ENCODE results near the gene TXN2.
"Not testable (repeated sequence)": the region's sequence is repeated elsewhere in the genome, so short reads cannot be mapped to it uniquely, and the experiment has no call there.

The TXN2 gene

DNA sequence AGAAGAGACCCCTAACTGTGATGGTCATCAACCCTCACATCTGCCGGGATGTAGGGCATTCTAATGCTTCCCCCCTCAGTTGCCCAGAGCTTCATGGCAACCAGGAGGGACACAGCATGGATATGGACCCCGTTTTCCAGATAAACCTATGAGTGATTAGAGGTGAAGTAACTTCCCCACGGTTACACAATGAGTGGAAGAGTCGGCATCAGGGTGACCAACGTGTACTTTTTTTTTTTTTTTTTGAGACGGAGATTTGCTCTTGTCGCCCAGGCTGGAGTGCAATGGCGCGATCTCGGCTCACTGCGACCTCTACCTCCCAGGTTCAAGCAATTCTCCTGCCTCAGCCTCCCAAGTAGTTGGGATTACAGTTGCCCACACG, 25.0 kb downstream of the TXN2 start:
- no peak for DNase-seq (ENCODE audit: extremely low read depth in 1 of 2, low read depth in 1 of 2)

DNA sequence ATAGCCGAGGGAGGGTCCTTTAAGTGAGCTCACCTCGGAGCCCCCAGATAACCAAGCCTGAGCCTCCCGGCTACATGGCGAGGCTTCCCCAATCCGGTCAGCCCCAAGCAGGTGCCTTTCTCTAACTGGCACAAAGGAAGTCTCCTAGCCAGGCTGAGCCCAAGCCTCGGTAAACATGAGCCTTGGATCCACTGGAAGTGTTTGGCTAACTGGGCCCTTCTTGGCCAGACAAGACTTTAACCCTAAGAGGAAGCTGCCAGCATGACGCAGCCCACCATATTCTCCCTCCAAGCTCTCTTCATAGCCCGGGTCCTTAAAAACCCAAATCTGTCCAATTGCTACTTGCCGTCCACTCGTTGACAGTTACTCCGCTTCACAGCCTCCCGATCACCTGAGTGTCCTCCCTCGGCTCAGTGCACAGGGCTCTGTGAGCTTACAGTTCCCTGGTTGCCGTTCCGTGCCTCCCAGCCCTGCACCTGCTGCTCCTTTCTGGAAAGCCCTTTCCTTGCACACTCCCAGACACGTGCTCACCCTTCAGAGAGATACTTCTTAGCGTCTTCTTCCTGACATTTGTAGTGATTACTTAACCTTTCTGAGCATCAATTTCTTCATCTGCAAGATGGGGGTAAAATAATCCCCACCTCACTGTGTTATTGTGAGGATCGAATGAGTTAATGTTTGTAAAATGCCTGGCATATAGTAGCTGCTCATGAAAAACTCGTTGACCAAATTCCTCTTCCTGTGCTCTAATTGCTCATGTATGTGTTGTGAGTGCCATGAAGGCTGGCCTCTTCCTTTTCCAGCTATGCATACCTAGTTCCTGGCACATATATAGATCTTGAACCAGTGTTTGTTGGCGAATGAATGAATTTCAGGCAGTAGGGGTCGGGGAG, 25.6 kb downstream of the TXN2 start:
- no peak for DNase-seq (ENCODE audit: extremely low read depth in 1 of 2, low read depth in 1 of 2)

GRCh38 chr22:36454916-36455570, 26.4 kb downstream of the TXN2 start:
- DNase-seq (ENCODE audit: extremely low read depth in 1 of 2, low read depth in 1 of 2), result peak; percentile 97

DNA sequence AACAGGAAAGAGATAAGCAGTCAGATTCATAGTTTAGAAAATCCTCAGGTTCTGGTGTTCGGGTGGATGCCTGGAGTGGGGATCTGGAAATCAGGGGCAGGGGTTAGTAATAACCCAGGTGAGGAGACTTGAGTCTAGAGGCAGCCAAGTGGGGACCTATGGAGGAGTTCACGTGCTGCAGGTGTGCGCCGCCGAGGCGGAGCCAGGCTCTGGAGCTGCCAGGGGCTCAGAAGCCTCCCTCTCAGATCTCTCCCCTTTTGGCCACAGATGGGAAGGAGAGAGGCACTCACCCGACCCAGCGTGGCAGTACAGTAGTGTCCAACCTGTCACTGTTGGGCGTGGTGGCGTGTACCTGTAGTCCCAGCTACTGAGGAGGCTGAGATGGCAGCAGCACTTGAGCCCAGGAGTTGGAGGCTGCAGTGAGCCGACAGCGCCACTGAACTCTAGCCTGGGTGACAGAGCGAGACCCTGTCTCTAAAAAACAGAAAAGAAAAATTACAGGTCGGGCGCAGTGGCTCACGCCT, 27.5 kb downstream of the TXN2 start:
- DNase-seq (ENCODE audit: extremely low read depth in 1 of 2, low read depth in 1 of 2), result no peak

- DNase-seq (ENCODE audit: extremely low read depth in 1 of 2, low read depth in 1 of 2), result not testable (repeated sequence)
Measured at GRCh38 chr22:36452978-36453607, 28.3 kb downstream of the TXN2 start.

- DNase-seq (ENCODE audit: extremely low read depth in 1 of 2, low read depth in 1 of 2), result no peak
Measured at GRCh38 chr22:36452250-36452977, 29.0 kb downstream of the TXN2 start.

GRCh38 chr22:36450923-36451322, 30.5 kb downstream of the TXN2 start:
- DNase-seq (ENCODE audit: extremely low read depth in 1 of 2, low read depth in 1 of 2), result not testable (repeated sequence)

DNA sequence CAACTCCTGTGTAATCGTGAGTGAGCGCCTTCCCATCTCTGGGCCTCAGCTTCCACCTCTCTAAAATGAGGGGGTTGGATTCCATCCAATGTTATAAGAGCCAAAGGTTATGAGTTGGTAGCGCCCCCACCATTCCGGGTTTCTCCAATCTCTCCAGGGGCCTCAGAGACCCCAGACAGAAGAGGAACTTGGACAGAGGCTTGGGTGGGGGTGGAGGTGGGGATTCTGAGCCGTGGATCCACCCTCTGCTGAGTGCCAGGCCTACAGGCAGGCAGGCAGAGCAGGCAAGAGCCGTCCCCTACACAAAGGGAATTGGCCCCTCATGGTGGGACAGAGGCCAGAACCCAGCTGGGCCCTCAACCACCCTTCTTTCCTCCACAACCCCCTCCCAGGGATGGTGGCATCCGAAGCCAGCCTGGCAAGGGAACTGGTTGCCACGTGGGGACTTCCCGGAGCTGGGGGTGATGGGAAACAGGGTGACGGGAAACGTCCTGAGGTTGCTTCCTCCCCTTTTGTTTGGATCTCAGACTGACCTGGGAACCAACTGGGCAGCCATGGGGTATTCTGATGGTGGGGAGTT, 31.8 kb downstream of the TXN2 start:
- DNase-seq (ENCODE audit: extremely low read depth in 1 of 2, low read depth in 1 of 2), result no peak

GRCh38 chr22:36447632-36448031, 33.8 kb downstream of the TXN2 start:
- no peak for DNase-seq (ENCODE audit: extremely low read depth in 1 of 2, low read depth in 1 of 2)

DNA sequence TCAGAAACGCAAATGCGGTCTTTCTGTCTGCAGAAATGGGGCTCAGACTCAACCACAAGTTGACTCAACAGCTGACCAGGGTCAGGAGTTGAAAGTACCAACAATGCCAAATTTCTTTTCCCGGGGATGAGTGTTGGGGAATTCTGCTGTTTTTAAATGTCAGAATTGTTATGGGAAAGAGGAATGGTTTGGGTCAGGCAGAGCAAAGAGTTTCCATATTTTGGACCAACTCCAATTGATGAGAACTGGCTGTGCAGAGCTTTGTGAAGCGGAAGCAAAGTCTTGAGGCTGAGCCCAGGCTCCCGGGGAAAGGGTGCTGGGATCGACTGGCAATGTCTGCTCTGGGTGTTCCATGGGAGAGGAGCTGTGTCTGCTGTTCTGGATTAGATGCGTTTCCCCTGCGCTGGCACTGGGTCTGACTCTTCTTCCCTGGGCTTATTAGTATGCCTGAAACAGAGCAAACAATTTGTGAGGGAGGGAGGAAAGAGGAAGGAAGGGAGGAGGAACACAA, 36.2 kb downstream of the TXN2 start:
- DNase-seq (ENCODE audit: extremely low read depth in 1 of 2, low read depth in 1 of 2), result no peak

DNA sequence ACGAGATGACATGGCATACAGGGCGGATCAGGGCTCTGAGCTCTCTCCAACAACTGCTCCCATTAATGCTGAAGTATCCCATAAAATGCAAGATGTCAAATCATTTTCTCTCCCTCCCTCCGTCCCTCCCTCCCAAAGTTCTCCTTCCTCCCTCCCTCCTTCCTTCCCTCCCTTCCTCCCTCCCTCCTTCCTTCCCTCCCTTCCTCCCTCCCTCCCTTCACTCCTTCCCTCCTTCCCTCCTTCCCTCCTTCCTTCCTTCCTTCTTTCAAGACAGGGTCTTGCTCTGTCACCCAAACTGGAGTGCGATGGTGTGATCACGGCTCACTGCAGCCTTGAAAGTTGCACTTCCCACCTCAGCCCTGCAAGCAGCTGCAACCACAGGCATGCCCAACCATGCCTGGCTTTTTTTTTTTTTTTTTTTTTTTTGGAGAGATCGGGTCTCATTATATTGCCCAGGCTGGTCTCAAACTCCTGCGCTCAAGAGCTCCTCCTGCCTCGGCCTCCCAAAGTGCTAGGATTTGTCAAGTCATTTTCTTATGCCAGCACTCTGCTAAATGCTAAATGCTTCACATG, 38.2 kb downstream of the TXN2 start:
- DNase-seq (ENCODE audit: extremely low read depth in 1 of 2, low read depth in 1 of 2), result no peak

GRCh38 chr22:36442506-36443197, 38.8 kb downstream of the TXN2 start:
- no peak for DNase-seq (ENCODE audit: extremely low read depth in 1 of 2, low read depth in 1 of 2)

GRCh38 chr22:36440429-36441002, 40.9 kb downstream of the TXN2 start:
- DNase-seq (ENCODE audit: extremely low read depth in 1 of 2, low read depth in 1 of 2), result no peak

DNA sequence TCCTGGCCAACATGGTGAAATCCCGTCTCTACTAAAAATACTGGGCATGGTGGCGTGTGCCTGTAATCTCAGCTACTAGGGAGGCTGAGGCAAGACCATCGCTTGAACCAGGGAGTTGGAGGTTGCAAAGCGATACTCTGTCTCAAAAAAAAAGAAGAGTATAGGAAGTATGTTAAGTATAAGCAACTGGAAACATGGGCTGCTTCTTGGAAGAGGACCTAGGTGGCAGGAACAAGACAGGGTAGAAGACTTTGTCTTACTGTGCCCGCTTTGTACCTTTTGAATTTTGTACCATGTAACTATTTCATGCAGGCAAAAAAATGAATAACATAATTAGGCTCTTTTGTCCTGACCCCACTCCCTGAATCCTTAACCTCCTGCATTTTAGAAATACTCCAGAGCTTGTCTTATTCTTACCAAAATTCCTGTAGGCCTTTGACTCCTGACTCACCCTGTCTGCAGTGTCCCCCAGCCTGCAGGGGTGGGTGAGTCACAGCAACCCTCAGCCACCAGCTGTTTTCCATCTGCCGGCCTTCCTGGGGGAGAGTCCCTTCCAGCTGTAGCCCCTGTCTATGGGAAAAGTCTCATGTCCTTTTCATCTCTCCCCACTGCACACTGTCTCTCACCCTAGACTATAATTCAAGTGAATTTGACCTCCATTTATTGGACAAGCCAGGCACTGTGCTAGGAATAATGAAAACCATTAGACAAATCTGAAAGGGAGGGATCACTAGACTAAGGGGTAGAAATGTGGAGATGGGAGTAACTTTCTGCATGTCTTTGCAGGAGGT, 41.8 kb downstream of the TXN2 start:
- no peak for DNase-seq (ENCODE audit: extremely low read depth in 1 of 2, low read depth in 1 of 2)

GRCh38 chr22:36435516-36436415, 45.7 kb downstream of the TXN2 start:
- peak in 1 of 2 donors; percentile 57 for DNase-seq (ENCODE audit: extremely low read depth in 1 of 2, low read depth in 1 of 2)

DNA sequence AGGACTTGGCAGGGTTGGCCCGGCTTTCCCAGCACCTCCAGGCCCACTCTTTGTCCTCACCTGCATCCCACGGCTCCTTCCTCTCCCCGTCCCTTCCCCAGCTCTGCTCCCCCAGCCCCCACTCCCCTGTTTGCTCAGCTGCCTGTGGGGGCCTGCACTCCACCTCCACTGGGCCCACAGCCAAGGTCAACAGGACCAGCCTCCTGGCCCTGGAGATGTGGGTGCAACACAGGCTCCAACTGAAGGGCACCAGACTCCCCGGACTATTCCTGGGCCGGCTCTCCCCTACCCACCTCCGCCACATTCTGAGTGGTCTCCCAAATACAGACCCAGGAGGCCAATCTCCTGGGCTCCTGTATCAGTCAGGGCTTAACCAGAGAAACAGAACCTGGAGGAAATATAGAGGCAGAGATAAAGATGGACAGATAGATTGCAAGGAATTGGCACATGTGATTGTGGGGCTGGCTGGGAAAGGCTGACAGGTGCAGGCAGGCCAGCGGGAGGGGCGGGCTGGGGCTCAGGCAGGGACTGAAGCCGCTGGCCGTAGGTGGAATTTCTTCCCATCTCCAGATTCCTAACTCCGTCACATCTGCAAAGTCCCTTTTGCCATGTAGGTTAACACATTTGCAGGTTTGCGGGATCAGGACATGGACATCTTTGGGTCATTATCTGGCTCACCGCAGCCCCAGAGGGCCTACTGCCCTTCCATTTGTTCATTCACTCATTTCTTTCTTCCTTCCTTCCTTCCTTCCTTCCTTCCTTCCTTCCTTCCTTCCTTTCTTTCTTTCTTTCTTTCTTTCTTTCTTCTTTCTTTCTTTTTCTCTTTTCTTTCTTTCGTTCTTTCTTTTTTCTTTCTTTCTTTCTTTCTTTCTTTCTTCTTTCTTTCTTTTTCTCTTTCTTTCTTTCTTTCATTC, 47.9 kb downstream of the TXN2 start:
- no peak for DNase-seq (ENCODE audit: extremely low read depth in 1 of 2, low read depth in 1 of 2)

Data from stimulated activated CD8-positive, alpha-beta memory T cell treated with anti-CD3 and anti-CD28 coated beads, Interleukin-7, amount 100 ng/mL, for 48 hours (primary cell).